Panc1 (cell line): Measurements from ENCODE around the gene FN3K. TPM values are rescaled to one million over a fixed set of nuclear protein-coding genes. Genes with fewer than 3 reads are reported as not detected.

Experiments used
- ATAC-seq: fragments of 200-7000 bp; cut with Tn5 transposase; 2 replicates; pipeline ENCODE4 v1.9.1; 2020; ENCODE audit warnings: mild to moderate bottlenecking, moderate library complexity
- BruUV-seq: library from RNA; stranded (reverse); fragments of 400-500 nt; replicated peaks from 2 replicates; lab custom pipeline; 2021; lab: Mats Ljungman, UMichigan
- CTCF ChIA-PET: fragments of 300-600 bp; sonication (Branson Sonifier 250); formaldehyde crosslinking; loops from one replicate; lab custom pipeline; 2022; ENCODE audit warnings: antibody characterized with exemption; lab: Charles Lee
- POLR2A ChIA-PET: fragments of 300-600 bp; sonication (Branson Sonifier 250); formaldehyde crosslinking; loops from one replicate; lab custom pipeline; 2022; ENCODE audit warnings: antibody characterized with exemption; lab: Charles Lee
- DNase-seq: peaks from one replicate; pipeline ENCODE4 v3.0.0-alpha.2; 2010; ENCODE audit warnings: low read depth, low spot score
- H3K27ac ChIP-seq: 2 replicates; pipeline ENCODE4 v1.5.1; 2011; ENCODE audit warnings: mild to moderate bottlenecking, low read length, inconsistent platforms
- H3K27me3 ChIP-seq: fragments of 200-500 bp; sonication (Bioruptor generic); 2 replicates; pipeline ENCODE4 v1.6.0; 2014; ENCODE audit warnings: low read length, inconsistent platforms; ENCODE audit not compliant: control insufficient read depth, insufficient read depth
- H3K36me3 ChIP-seq: fragments of 200-500 bp; sonication (Bioruptor generic); 2 replicates; pipeline ENCODE4 v1.5.1; 2014; ENCODE audit warnings: inconsistent platforms, mild to moderate bottlenecking, low read length, moderate library complexity; ENCODE audit not compliant: control insufficient read depth, insufficient read depth
- H3K4me1 ChIP-seq: 2 replicates; pipeline ENCODE4 v1.5.1; 2011; ENCODE audit warnings: inconsistent platforms, mild to moderate bottlenecking, low read length, moderate library complexity; ENCODE audit not compliant: control insufficient read depth, insufficient read depth
- H3K4me3 ChIP-seq, 2 experiments: 2 replicates each; pipeline ENCODE4 v1.5.1; 2011 to 2012; ENCODE audit warnings: low read depth in 2 of 2, low read length in 2 of 2, mild to moderate bottlenecking in 2 of 2, inconsistent platforms in 1 of 2, moderate library complexity in 1 of 2
- H3K9me3 ChIP-seq: fragments of 200-500 bp; sonication (Bioruptor generic); 2 replicates; pipeline ENCODE4 v1.5.1; 2014; ENCODE audit warnings: low read depth, mild to moderate bottlenecking, inconsistent platforms, low read length, moderate library complexity; ENCODE audit not compliant: control insufficient read depth, insufficient read depth
- POLR2AphosphoS5 ChIP-seq: IDR thresholded peaks from 2 replicates; pipeline ENCODE4 v1.6.1; 2012; ENCODE audit warnings: mild to moderate bottlenecking, low read depth, low read length, moderate library complexity
- REST ChIP-seq, 2 experiments: IDR thresholded peaks; 2 replicates each; pipeline ENCODE4 v1.6.1; 2011 to 2012; ENCODE audit warnings: low read depth in 2 of 2, control low read depth in 1 of 2, low read length in 1 of 2, mild to moderate bottlenecking in 1 of 2, moderate library complexity in 1 of 2; ENCODE audit not compliant: insufficient read depth in 1 of 2
- SIN3A ChIP-seq: IDR thresholded peaks from 2 replicates; pipeline ENCODE4 v1.6.1; 2012; ENCODE audit warnings: low read depth, mild to moderate bottlenecking, low read length, moderate library complexity, borderline replicate concordance; ENCODE audit not compliant: insufficient read depth
- TCF7L2 ChIP-seq: IDR thresholded peaks from 2 replicates; pipeline ENCODE4 v1.6.1; 2011; ENCODE audit warnings: mild to moderate bottlenecking, low read depth, low read length, inconsistent platforms
- in situ Hi-C: cut with HindIII; loops from 2 replicates; pipeline ENCODE4 v1.10.0; 2016; ENCODE audit warnings: low sequenced_read_pairs, low pct_unique_long_range_greater_than_20kb
- intact Hi-C: fragments of 100-400 bp; cut with micrococcal nuclease; formaldehyde crosslinking; loops from one replicate; pipeline ENCODE4 v1.10.0; 2022; ENCODE audit not compliant: unreplicated experiment
- total RNA-seq: library from RNA; stranded (reverse); gene quantifications from one replicate; pipeline ENCODE4 v1.2.1, GENCODE V29; 2021; ENCODE audit not compliant: unreplicated experiment
- TF ChIP-seq, protein P1 (sequence below): fragments of 450-650 bp; IDR thresholded peaks from 2 replicates; pipeline ENCODE4 v1.5.1; 2017; ENCODE audit warnings: mild to moderate bottlenecking

FN3K gene
- total RNA-seq, 1 experiment from 2014 or later: 34.8 TPM

GRCh38 chr17:82791532-82791931 lies 56.1 kb downstream of the FN3K start:
- CTCF ChIA-PET: interaction anchor here (0.6 kb wide), 1 partner anchor 390 kb away, joined by 4 read pairs; no protein-coding TSS in a partner anchor
- no peak overlapping the region for H3K27ac ChIP-seq

DNA sequence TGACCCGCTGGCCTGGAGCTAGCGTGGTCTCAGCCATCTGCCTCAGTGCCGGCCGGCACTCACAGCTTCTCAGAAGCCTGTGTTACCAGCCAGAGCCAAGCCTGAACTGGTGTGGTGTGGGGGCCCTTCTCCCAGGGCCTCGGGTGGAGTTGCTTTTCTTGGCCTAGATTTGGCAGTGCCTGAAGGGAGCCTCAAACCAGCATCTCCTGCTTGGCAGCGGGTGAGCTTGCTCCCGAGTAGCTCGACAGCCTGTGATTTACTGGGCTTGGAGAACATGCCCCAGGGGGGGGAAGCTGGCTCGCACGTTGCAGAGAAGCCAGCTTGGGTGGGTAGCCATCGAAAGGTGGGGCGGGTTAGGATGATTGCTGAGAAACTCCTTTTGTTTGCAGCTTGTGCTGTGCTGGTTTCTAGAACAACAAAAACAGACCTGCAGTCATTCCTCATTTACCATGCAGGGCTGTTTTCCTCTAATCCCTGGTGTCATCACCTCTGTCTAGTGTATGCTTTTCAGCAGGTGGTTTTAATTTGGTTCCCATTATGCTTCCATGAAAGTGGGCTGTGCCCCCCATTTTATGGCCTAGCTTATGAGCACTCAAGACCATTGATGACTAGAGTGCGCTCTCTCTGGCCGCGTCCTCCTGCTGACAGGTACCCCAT lies 58.7 kb downstream of the FN3K start:
- ChIA-PET POLR2A (no interaction called here), CTCF (no interaction called here)
- no peaks in the 10 kb centered on the region for H3K27me3 ChIP-seq
- H3K4me3 ChIP-seq: no peak overlapping the region
- peaks cover 3% of the 10 kb centered on the region for H3K36me3 ChIP-seq
- no peak for DNase-seq
- H3K4me1 ChIP-seq: no peaks in the 10 kb centered on the region
- intact Hi-C loops: no loop called here
- no peaks in the 10 kb centered on the region for H3K9me3 ChIP-seq
- no peak overlapping the region for H3K27ac ChIP-seq
- no TSS peak for BruUV-seq
- ATAC-seq: no peak
- TF ChIP-seq REST (IDR thresholded peaks at IDR 0.05; ENCODE audit: insufficient read depth in 1 of 2, low read depth in 2 of 2, low read length in 1 of 2) (no peak), SIN3A (no peak), TCF7L2 (no peak), POLR2AphosphoS5 (no peak)
- TF ChIP-seq, protein P1, sequence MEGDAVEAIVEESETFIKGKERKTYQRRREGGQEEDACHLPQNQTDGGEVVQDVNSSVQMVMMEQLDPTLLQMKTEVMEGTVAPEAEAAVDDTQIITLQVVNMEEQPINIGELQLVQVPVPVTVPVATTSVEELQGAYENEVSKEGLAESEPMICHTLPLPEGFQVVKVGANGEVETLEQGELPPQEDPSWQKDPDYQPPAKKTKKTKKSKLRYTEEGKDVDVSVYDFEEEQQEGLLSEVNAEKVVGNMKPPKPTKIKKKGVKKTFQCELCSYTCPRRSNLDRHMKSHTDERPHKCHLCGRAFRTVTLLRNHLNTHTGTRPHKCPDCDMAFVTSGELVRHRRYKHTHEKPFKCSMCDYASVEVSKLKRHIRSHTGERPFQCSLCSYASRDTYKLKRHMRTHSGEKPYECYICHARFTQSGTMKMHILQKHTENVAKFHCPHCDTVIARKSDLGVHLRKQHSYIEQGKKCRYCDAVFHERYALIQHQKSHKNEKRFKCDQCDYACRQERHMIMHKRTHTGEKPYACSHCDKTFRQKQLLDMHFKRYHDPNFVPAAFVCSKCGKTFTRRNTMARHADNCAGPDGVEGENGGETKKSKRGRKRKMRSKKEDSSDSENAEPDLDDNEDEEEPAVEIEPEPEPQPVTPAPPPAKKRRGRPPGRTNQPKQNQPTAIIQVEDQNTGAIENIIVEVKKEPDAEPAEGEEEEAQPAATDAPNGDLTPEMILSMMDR: no peak
- in situ Hi-C loops: no loop called here

More at GRCh38 chr17:82791532-82791931, 56.1 kb downstream of the FN3K start:
- H3K36me3 ChIP-seq: no peaks in the 10 kb centered on the region
- no peak for TF ChIP-seq TCF7L2
- TF ChIP-seq SIN3A: no peak
- TF ChIP-seq REST (IDR thresholded peaks at IDR 0.05; ENCODE audit: insufficient read depth in 1 of 2, low read depth in 2 of 2, low read length in 1 of 2): no peak
- no peak for TF ChIP-seq POLR2AphosphoS5
- TF ChIP-seq, protein P1: no peak
- in situ Hi-C loops: no loop called here
- H3K9me3 ChIP-seq: no peaks in the 10 kb centered on the region
- no peaks in the 10 kb centered on the region for H3K27me3 ChIP-seq
- intact Hi-C loops: no loop called here
- peak; percentile 63 for ATAC-seq
- POLR2A ChIA-PET: no interaction called here
- no peak for DNase-seq
- BruUV-seq: no TSS peak
- H3K4me1 ChIP-seq: no peaks in the 10 kb centered on the region
- H3K4me3 ChIP-seq: no peak overlapping the region
